Measurements from ENCODE around the gene PRKAB2.

DNA sequence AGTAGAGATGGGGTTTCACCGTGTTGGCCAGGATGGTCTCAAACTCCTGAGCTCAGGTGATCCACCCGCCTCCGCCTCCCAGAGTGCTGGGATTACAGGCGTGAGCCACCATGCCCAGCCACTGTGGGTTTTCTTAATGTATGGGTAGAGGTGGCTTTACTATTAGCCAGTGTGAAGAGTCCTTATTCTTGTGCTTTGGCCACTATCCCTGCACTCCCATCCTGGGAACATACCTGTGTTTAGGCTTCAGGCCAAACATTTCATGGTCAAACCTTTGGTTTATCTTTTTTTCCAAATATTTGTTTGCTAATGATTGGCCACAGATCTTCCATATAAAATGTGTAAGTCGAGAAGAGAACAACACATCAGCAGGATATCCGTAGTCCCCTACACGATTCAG lies 36.3 kb upstream of the PRKAB2 start:
- TF ChIP-seq CTCF (IDR thresholded peaks at IDR 0.05; ENCODE audit: insufficient read depth, low read depth, low read length), result no peak
- no peak for TF ChIP-seq EZH2 (IDR thresholded peaks at IDR 0.05; ENCODE audit: insufficient read depth, low read length)

Data from astrocyte (in vitro differentiated cells and primary cell).